GM23248 (cell line): Measurements from ENCODE around the gene SAP30BP. TPM values are rescaled to one million over a fixed set of nuclear protein-coding genes. Genes with fewer than 3 reads are reported as not detected.

Source experiments
- DNase-seq: peaks from one replicate; pipeline ENCODE4 v3.0.0-alpha.2; 2015
- H2AFZ ChIP-seq: fragments of 200-600 bp; sonication (generic); 2 replicates; pipeline ENCODE4 v1.6.1; 2016; ENCODE audit warnings: antibody characterized with exemption
- H3F3A ChIP-seq: fragments of 200-600 bp; sonication (generic); 2 replicates; pipeline ENCODE4 v1.6.1; 2016; ENCODE audit warnings: mild to moderate bottlenecking, antibody characterized with exemption, mixed run types; ENCODE audit not compliant: insufficient read depth
- H3K27ac ChIP-seq: fragments of 200-600 bp; sonication (generic); 2 replicates; pipeline ENCODE4 v1.5.1; 2016; ENCODE audit warnings: mild to moderate bottlenecking
- H3K27me3 ChIP-seq: fragments of 200-600 bp; sonication (generic); replicated peaks from 2 replicates; pipeline ENCODE4 v1.6.1; 2016; ENCODE audit warnings: mild to moderate bottlenecking; ENCODE audit not compliant: insufficient read depth
- H3K36me3 ChIP-seq: fragments of 200-600 bp; sonication (generic); 2 replicates; pipeline ENCODE4 v1.6.1; 2016; ENCODE audit warnings: low read depth, mild to moderate bottlenecking
- H3K4me1 ChIP-seq: fragments of 200-600 bp; sonication (generic); 2 replicates; pipeline ENCODE4 v1.6.1; 2016; ENCODE audit warnings: mild to moderate bottlenecking; ENCODE audit not compliant: insufficient read depth
- H3K4me2 ChIP-seq: fragments of 200-600 bp; sonication (generic); one replicate; pipeline ENCODE4 v1.6.1; 2016; ENCODE audit warnings: mild to moderate bottlenecking; ENCODE audit not compliant: unreplicated experiment
- H3K4me3 ChIP-seq: fragments of 200-600 bp; sonication (generic); 2 replicates; pipeline ENCODE4 v1.5.1; 2016; ENCODE audit warnings: mild to moderate bottlenecking
- H3K79me2 ChIP-seq: fragments of 200-600 bp; sonication (generic); 2 replicates; pipeline ENCODE4 v1.6.1; 2016; ENCODE audit warnings: mild to moderate bottlenecking; ENCODE audit not compliant: insufficient read depth
- H3K9ac ChIP-seq: fragments of 200-600 bp; sonication (generic); 2 replicates; pipeline ENCODE4 v1.6.1; 2016; ENCODE audit warnings: mild to moderate bottlenecking
- H3K9me2 ChIP-seq: fragments of 200-600 bp; sonication (generic); 2 replicates; pipeline ENCODE4 v1.6.1; 2016; ENCODE audit warnings: mixed run types, mild to moderate bottlenecking, moderate library complexity; ENCODE audit not compliant: insufficient read depth
- H3K9me3 ChIP-seq: fragments of 200-600 bp; sonication (generic); one replicate; pipeline ENCODE4 v1.6.1; 2017; ENCODE audit warnings: low read depth
- H4K20me1 ChIP-seq: fragments of 200-600 bp; sonication (generic); 2 replicates; pipeline ENCODE4 v1.6.0; 2016; ENCODE audit not compliant: insufficient read depth
- EZH2 ChIP-seq: fragments of 200-600 bp; sonication (generic); IDR thresholded peaks from 2 replicates; pipeline ENCODE4 v1.6.1; 2018; ENCODE audit warnings: antibody characterized with exemption, mild to moderate bottlenecking; ENCODE audit not compliant: insufficient read depth, poor library complexity, severe bottlenecking
- EZH2phosphoT487 ChIP-seq: fragments of 200-600 bp; sonication (generic); IDR thresholded peaks from 2 replicates; pipeline ENCODE4 v1.6.1; 2018; ENCODE audit warnings: antibody characterized with exemption, moderate library complexity, mild to moderate bottlenecking, low read depth; ENCODE audit not compliant: insufficient read depth
- WGBS, 2 experiments: methylation state at CpG; one replicate each; pipeline ENCODE4 v1.1.6; 2015 to 2017; ENCODE audit warnings: low lambda C conversion rate in 2 of 2, low coverage in 1 of 2; ENCODE audit errors: missing lambda C conversion rate in 2 of 2; 5-methylcytosine and 5-hydroxymethylcytosine counted together
- in situ Hi-C: fragments of 300-500 bp; cut with MboI; formaldehyde crosslinking; loops from 2 replicates; pipeline ENCODE4 v1.15.0; 2020
- polyA plus RNA-seq: library from polyadenylated mRNA; unstranded; fragments of >200 nt; fragmentation: Nextera tagmentation; extraction: Ambion mirVana; gene quantifications from 2 replicates; pipeline ENCODE4 v1.2.1, GENCODE V29; 2016
- total RNA-seq: library from RNA; depleted of rRNA; stranded (reverse); fragments of >200 nt; shearing (Covaris generic); gene quantifications from 2 replicates; pipeline ENCODE4 v1.2.3, GENCODE V29; 2014; rRNA removed

Gene SAP30BP
- 60.8 and 93.7 TPM in 2 replicates for total RNA-seq
- 93.1 and 99.1 TPM in 2 replicates for polyA plus RNA-seq

DNA sequence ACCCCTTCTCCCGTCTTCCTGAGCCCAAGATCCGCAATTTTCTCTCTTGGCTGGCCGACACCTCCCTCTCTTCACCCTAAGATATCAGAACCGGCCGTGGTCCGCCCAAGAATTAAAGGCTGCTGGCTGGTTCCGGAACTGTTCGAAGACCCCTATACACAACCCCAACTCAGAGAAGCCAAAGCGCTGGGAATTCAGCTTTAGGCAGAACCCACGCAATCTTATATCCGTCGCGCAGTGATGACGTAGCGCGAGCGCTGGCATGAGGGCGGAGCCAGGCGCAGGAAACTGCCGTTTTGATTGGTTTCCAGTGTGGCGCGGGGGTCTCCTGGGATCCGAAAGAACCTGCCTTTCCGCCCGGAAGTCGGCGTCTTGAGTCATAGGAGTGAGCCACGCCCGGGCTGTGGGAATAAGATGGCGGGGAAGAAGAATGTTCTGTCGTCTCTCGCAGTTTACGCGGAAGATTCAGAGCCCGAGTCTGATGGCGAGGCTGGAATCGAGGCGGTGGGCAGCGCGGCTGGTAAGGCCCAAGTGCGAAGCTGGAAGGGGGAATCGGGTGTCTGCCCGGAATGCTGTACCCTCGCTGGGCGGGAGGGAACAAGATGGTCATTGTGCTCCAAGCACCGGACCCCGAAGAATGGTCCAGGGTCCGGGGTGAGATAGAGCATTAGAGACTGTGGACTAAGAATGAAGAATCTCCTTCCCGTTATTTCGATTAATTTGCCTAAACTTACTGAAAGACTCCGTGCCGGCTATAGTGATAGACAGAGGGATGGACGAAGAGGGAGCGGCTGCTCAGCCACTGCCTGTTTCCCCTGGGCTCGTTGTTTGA lies at the start of gene SAP30BP, which contains the start of gene RECQL5:
Gene SAP30BP (plus strand): TSS at position 380 of the 832 bp plus-strand sequence. CDS start 35 bp downstream, at position 415.
Gene RECQL5 (minus strand): TSS at position 196 of the 832 bp plus-strand sequence. CDS start 597 bp downstream, outside the sequence.
- peak within 1 kb of the TSS; percentile 86 for H2AFZ ChIP-seq
- H3K9me2 ChIP-seq = no peaks in the 10 kb centered on the region
- no peaks in the 10 kb centered on the region for H4K20me1 ChIP-seq
- peak within 1 kb of the TSS; percentile 97 for H3K9ac ChIP-seq
- peaks cover 73% of the 10 kb centered on the region for H3K79me2 ChIP-seq
- H3K4me3 ChIP-seq = peak within 1 kb of the TSS; percentile 91
- peaks cover 12% of the 10 kb centered on the region; the same call in 1 of the 2 replicates for H3K4me1 ChIP-seq
- no peaks in the 10 kb centered on the region for H3F3A ChIP-seq
- in situ Hi-C loops = no loop called here
- H3K27ac ChIP-seq = peak within 1 kb of the TSS; percentile 82
- peak; percentile 99 for DNase-seq
- WGBS, 2 experiments = 0 to 1% methylated on average over 53 to 55 of the region's 55 CpGs
- H3K9me3 ChIP-seq = no peaks in the 10 kb centered on the region
- TF ChIP-seq EZH2 (no peak), EZH2phosphoT487 (no peak)
- H3K27me3 ChIP-seq = no peaks in the 10 kb centered on the region
- peaks cover 33% of the 10 kb centered on the region for H3K36me3 ChIP-seq
- peak within 1 kb of the TSS; percentile 97 for H3K4me2 ChIP-seq

DNA sequence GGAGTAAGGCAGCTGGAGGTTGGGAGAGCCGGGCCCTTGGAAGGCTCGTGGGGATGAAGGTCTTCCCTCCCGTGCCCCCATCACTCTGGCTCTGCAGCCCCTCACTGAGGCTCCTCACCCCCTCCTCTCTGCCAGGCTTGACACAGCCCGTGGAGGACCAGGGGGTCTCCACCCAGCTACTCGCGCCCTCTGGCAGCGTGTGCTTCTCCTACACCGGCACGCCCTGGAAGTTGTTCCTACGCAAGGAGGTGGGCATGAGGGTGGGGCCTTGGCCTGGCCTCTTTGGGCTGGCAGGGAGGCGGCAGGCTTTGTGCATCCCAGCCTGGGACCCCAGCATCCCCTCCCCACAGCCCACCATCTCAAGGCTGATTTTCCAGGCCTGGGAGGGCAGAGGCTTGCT lies 49.5 kb upstream of the SAP30BP start:
- 81 to 82% methylated on average over 11 of the region's 11 CpGs for WGBS, 2 experiments
- Histone ChIP-seq H3K9me2 (no peaks in the 10 kb centered on the region), H3K4me3 (no peak overlapping the region), H3K4me1 (no peaks in the 10 kb centered on the region), H3F3A (no peaks in the 10 kb centered on the region), H3K27ac (no peak overlapping the region), H3K4me2 (no peak overlapping the region), H4K20me1 (no peaks in the 10 kb centered on the region), H3K9me3 (no peaks in the 10 kb centered on the region), H2AFZ (no peak overlapping the region), H3K27me3 (no peaks in the 10 kb centered on the region), H3K79me2 (no peaks in the 10 kb centered on the region), H3K9ac (no peak overlapping the region), H3K36me3 (no peaks in the 10 kb centered on the region)
- TF ChIP-seq EZH2 = no peak
- TF ChIP-seq EZH2phosphoT487 = no peak
- DNase-seq = no peak
- in situ Hi-C loops = loop anchor here (10.0 kb wide), 1 partner anchor 137 kb away; no protein-coding TSS in a partner anchor

DNA sequence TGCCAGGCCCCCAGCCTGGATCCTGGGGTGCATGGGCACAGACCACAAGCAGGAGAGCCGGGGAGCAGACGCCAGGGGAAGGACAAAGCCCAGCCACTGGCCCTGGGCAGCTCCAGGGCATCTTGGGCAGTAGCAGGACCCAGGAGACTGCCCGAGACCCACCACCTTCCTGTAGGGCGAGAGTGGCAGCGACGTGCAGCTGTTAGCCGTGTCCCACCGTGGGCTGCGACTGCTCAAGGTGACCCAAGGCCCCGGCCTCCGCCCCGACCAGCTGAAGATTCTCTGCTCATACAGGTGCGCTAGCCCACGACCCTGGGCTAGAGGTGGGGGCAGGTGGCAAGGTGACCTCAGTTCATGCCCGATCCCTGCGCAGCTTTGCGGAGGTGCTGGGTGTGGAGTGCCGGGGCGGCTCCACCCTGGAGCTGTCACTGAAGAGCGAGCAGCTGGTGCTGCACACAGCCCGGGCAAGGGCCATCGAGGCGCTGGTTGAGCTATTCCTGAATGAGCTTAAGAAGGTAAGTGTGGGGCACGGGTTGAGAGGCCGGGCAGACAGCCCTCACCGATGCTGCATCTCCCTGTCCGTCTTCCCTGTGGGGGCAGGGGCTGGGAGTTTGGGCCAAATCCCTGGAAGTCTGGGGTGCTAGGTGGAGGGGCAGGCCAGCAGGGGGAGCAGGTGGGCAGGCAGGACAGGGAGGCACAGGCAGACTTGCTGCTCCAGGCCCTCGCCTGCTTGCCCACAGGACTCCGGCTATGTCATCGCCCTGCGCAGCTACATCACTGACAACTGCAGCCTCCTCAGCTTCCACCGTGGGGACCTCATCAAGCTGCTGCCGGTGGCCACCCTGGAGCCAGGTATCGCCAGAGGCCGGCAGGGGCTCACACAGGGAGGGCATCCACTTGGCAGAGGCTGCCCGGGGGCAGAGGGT lies 47.4 kb upstream of the SAP30BP start:
- H3K27ac ChIP-seq = no peak overlapping the region
- no peak overlapping the region for H3K4me2 ChIP-seq
- no peak overlapping the region for H3K9ac ChIP-seq
- H3K4me1 ChIP-seq = no peaks in the 10 kb centered on the region
- H3K36me3 ChIP-seq = no peaks in the 10 kb centered on the region
- no peaks in the 10 kb centered on the region for H3K9me2 ChIP-seq
- no peaks in the 10 kb centered on the region for H3K9me3 ChIP-seq
- H4K20me1 ChIP-seq = no peaks in the 10 kb centered on the region
- H3K79me2 ChIP-seq = no peaks in the 10 kb centered on the region
- H3K4me3 ChIP-seq = no peak overlapping the region
- 77 to 78% methylated on average over 29 to 36 of the region's 36 CpGs for WGBS, 2 experiments
- H3K27me3 ChIP-seq = no peaks in the 10 kb centered on the region
- DNase-seq = peak; percentile 50
- in situ Hi-C loops = loop anchor here (10.0 kb wide), 1 partner anchor 135 kb away; no protein-coding TSS in a partner anchor
- no peaks in the 10 kb centered on the region for H3F3A ChIP-seq
- TF ChIP-seq EZH2 (no peak), EZH2phosphoT487 (no peak)
- H2AFZ ChIP-seq = no peak overlapping the region

DNA sequence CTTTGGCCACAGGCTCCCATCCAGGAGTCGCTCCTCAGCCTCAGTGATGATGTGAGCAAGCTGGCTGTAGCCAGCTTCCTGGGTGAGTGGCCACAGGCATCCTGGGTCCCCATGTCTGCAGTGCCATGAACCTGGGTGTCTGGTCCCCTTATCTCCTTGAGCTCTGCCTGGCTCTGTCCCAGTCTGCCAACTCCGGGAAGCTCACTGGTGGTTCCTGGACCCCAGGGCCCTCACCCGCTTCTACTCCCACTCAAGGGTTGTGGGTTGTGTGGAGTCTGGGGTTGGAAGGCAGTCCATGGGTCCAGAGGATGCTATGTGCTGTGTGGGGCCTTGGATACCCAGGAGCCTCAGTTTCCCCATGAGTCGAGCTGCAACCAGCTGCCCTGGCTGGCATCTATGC lies 45.6 kb upstream of the SAP30BP start:
- Histone ChIP-seq H3K9me2 (no peaks in the 10 kb centered on the region), H3K9me3 (no peaks in the 10 kb centered on the region), H3K36me3 (no peaks in the 10 kb centered on the region), H4K20me1 (no peaks in the 10 kb centered on the region), H3K27ac (no peak overlapping the region), H3K4me3 (no peak overlapping the region), H3K79me2 (no peaks in the 10 kb centered on the region), H3K27me3 (no peaks in the 10 kb centered on the region), H3K4me1 (no peaks in the 10 kb centered on the region), H3K9ac (no peak overlapping the region), H3K4me2 (no peak overlapping the region), H3F3A (no peaks in the 10 kb centered on the region), H2AFZ (no peak overlapping the region)
- DNase-seq = no peak
- in situ Hi-C loops = no loop called here
- TF ChIP-seq EZH2 (no peak), EZH2phosphoT487 (no peak)
- WGBS, 2 experiments = 79 to 81% methylated on average over 4 of the region's 4 CpGs
